NCI-H2171 (cell line): ENCODE results near the gene FBXW8.

Source experiments
- DNase-seq: peaks from one replicate; lab custom pipeline; 2025; lab: John Stamatoyannopoulos, UW

FBXW8 gene

DNA sequence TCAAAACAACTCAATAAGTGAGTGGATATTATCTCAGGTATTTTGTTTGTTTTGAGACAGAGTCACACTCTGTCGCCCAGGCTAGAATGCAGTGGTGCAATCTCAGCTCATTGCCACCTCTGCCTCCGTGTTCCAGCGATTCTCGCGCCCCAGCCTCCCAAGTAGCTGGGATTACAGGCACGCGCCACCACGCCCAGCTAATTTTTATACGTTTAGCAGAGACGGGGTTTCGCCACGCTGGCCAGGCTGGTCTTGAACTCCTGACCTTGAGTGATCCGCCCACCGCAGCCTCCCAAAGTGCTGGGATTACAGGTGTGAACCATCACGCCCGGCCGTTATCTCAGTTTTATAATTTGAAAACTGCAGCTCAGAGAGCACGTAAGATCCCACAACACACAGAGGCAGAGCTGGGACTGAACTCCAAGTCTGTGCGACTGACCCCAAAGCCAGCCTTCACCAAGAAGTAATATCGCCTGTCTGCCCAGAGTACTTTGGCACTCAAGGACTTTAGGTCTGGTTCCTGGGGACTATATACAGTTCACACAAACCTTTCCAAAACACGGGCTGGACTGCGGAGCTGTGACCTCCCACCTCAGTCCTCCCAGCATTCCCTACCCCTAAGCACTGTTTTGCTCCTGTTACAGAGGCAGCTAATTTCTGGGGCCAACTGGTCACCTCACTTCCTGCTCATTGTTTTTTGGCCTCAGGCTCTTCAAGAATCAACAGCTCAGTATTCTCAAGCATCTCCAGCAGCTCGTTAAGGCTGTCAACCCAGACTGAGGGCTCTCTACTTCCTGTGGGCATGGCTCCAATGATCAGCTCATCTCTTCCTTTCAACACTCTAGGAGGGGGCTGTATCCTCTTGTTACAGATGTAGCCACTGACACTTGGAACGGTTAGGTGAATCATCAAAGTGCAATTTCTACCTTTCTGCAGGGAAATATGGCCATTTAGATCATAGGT lies 165.9 kb downstream of the FBXW8 start:
- no peak for DNase-seq

- DNase-seq, result no peak
Observed at GRCh38 chr12:117079487-117079886, 168.7 kb downstream of the FBXW8 start.

- DNase-seq, result no peak
Observed at GRCh38 chr12:117080661-117081144, 170.0 kb downstream of the FBXW8 start.
